Ascending aorta (tissue), 2 donors: Measurements from ENCODE around the gene AASDH. TPM values are rescaled to one million over a fixed set of nuclear protein-coding genes. Genes with fewer than 3 reads are reported as not detected.
"Not testable (repeated sequence)": the region's sequence is repeated elsewhere in the genome, so short reads cannot be mapped to it uniquely, and the experiment has no call there.

ENCODE experiments used
- DNase-seq, 2 donors: peaks; one replicate each; pipeline ENCODE4 v3.0.0-alpha.2; 2019; ENCODE audit warnings: low spot score in 2 of 2
- H3K27ac ChIP-seq, 2 donors: fragments of 200-600 bp; sonication (generic); one replicate each; pipeline ENCODE4 v1.5.1; 2016 to 2017; ENCODE audit warnings: mild to moderate bottlenecking in 1 of 2
- H3K27me3 ChIP-seq: fragments of 200-600 bp; sonication (generic); one replicate; pipeline ENCODE4 v1.5.1; 2017
- H3K36me3 ChIP-seq, 2 donors: fragments of 200-600 bp; sonication (generic); one replicate each; pipeline ENCODE4 v1.5.1; 2016
- H3K4me1 ChIP-seq, 2 donors: fragments of 200-600 bp; sonication (generic); one replicate each; pipeline ENCODE4 v1.5.1; 2016 to 2017; ENCODE audit warnings: mild to moderate bottlenecking in 1 of 2
- H3K4me3 ChIP-seq, 2 donors: fragments of 200-600 bp; sonication (generic); one replicate each; pipeline ENCODE4 v1.5.1; 2016 to 2017; ENCODE audit warnings: mild to moderate bottlenecking in 1 of 2
- H3K9me3 ChIP-seq, 2 donors: fragments of 200-600 bp; sonication (generic); one replicate each; pipeline ENCODE4 v1.5.1; 2016
- intact Hi-C: fragments of 100-400 bp; cut with DNase I; formaldehyde crosslinking; loops from one replicate; pipeline ENCODE4 v1.15.1; 2023
- total RNA-seq: library from RNA; depleted of rRNA; stranded (reverse); fragments of >200 nt; gene quantifications from one replicate; pipeline ENCODE4 v1.1.0, GENCODE V29; 2016
- TF ChIP-seq, protein P1 (sequence below), 3 experiments: fragments of 200-600 bp in 2 of 3; fragments of 450-650 bp in 1 of 3; sonication (generic) in 2 of 3; IDR thresholded peaks; one replicate each; pipeline ENCODE4 v1.5.1; 2016 to 2019; ENCODE audit warnings: antibody characterized with exemption in 3 of 3, mild to moderate bottlenecking in 1 of 3, moderate library complexity in 1 of 3

Gene AASDH
- total RNA-seq, 1 donor from 2014 or later: 4.0 TPM

- no peak for DNase-seq
- Histone ChIP-seq H3K4me1 (no peaks in the 10 kb centered on the region), H3K36me3 (peaks cover 10 to 23% of the 10 kb centered on the region in 2 donors), H3K9me3 (no peaks in the 10 kb centered on the region), H3K4me3 (no peak overlapping the region), H3K27ac (no peak overlapping the region), H3K27me3 (no peaks in the 10 kb centered on the region)
- TF ChIP-seq, protein P1, sequence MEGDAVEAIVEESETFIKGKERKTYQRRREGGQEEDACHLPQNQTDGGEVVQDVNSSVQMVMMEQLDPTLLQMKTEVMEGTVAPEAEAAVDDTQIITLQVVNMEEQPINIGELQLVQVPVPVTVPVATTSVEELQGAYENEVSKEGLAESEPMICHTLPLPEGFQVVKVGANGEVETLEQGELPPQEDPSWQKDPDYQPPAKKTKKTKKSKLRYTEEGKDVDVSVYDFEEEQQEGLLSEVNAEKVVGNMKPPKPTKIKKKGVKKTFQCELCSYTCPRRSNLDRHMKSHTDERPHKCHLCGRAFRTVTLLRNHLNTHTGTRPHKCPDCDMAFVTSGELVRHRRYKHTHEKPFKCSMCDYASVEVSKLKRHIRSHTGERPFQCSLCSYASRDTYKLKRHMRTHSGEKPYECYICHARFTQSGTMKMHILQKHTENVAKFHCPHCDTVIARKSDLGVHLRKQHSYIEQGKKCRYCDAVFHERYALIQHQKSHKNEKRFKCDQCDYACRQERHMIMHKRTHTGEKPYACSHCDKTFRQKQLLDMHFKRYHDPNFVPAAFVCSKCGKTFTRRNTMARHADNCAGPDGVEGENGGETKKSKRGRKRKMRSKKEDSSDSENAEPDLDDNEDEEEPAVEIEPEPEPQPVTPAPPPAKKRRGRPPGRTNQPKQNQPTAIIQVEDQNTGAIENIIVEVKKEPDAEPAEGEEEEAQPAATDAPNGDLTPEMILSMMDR (IDR thresholded peaks at IDR 0.05): no peak
- intact Hi-C loops: no loop called here
These were observed 15.7 kb downstream of the AASDH start for GRCh38 chr4:56371426-56372220.

- H3K4me3 ChIP-seq: no peak overlapping the region
- DNase-seq: no peak
- H3K36me3 ChIP-seq: peaks cover 10 to 23% of the 10 kb centered on the region in 2 donors
- TF ChIP-seq, protein P1 (IDR thresholded peaks at IDR 0.05): no peak
- no peak overlapping the region for H3K27ac ChIP-seq
- no peaks in the 10 kb centered on the region for H3K27me3 ChIP-seq
- intact Hi-C loops: no loop called here
- no peaks in the 10 kb centered on the region for H3K9me3 ChIP-seq
- no peaks in the 10 kb centered on the region for H3K4me1 ChIP-seq
These were observed 16.9 kb downstream of the AASDH start for GRCh38 chr4:56370377-56370776.

DNA sequence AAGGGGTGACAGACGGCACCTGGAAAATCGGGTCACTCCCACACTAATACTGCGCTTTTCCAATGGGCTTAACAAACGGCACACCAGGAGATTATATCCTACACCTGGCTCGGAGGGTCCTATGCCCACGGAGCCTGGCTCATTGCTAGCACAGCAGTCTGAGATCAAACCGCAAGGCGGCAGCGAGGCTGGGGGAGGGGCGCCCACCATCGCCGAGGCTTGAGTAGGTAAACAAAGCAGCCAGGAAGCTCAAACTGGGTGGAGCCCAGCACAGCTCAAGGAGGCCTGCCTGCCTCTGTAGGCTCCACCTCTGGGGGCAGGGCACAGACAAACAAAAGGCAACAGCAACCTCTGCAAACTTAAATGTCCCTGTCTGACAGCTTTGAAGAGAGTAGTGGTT, 24.3 kb downstream of the AASDH start:
- H3K9me3 ChIP-seq, H3K27me3 ChIP-seq, intact Hi-C loops, DNase-seq, H3K27ac ChIP-seq, H3K4me3 ChIP-seq, H3K4me1 ChIP-seq: not testable (repeated sequence)
- H3K36me3 ChIP-seq: peaks cover 0 to 18% of the 10 kb centered on the region in 2 donors

GRCh38 chr4:56360071-56360470, 27.2 kb downstream of the AASDH start:
- Histone ChIP-seq H3K4me1 (no peaks in the 10 kb centered on the region), H3K36me3 (peaks cover 0 to 24% of the 10 kb centered on the region in 2 donors), H3K27ac (no peak overlapping the region), H3K27me3 (no peaks in the 10 kb centered on the region), H3K9me3 (no peaks in the 10 kb centered on the region), H3K4me3 (no peak overlapping the region)
- TF ChIP-seq, protein P1 (IDR thresholded peaks at IDR 0.05): no peak
- intact Hi-C loops: no loop called here
- no peak for DNase-seq

- TF ChIP-seq, protein P1 (IDR thresholded peaks at IDR 0.05): no peak
- no peaks in the 10 kb centered on the region for H3K4me1 ChIP-seq
- H3K27me3 ChIP-seq: no peaks in the 10 kb centered on the region
- intact Hi-C loops: no loop called here
- H3K4me3 ChIP-seq: no peak overlapping the region
- no peaks in the 10 kb centered on the region for H3K9me3 ChIP-seq
- peaks cover 4 to 29% of the 10 kb centered on the region in 2 donors for H3K36me3 ChIP-seq
- no peak overlapping the region for H3K27ac ChIP-seq
- no peak for DNase-seq
These were observed 30.6 kb downstream of the AASDH start for GRCh38 chr4:56356650-56357049.

GRCh38 chr4:56348576-56348975, 38.7 kb downstream of the AASDH start:
- H3K4me3 ChIP-seq: no peak overlapping the region
- H3K27ac ChIP-seq: no peak overlapping the region
- intact Hi-C loops: no loop called here
- no peaks in the 10 kb centered on the region for H3K27me3 ChIP-seq
- H3K9me3 ChIP-seq: no peaks in the 10 kb centered on the region
- TF ChIP-seq, protein P1 (IDR thresholded peaks at IDR 0.05): no peak
- DNase-seq: no peak
- peaks cover 15 to 48% of the 10 kb centered on the region in 2 donors for H3K36me3 ChIP-seq
- H3K4me1 ChIP-seq: no peaks in the 10 kb centered on the region
